ENCODE measurements around the gene CROCC2. TPM values are rescaled to one million over a fixed set of nuclear protein-coding genes. Genes with fewer than 3 reads are reported as not detected.
A peak's percentile ranks its signal among the peaks of the same experiment; 100 is the strongest.

The CROCC2 gene
- total and polyA plus RNA-seq, 2 of the 13 experiments (the other 11 are each of a cell fraction or from before 2014, with no cell fraction given) = not detected

- Histone ChIP-seq H3K9ac (ENCODE audit: insufficient read depth, low read depth, low read length) (peak overlapping the region; percentile 72), H3K4me3 (replicated peaks in 1 of 3; ENCODE audit: insufficient read depth in 1 of 3, low read depth in 2 of 3, low read length in 3 of 3) (peak overlapping the region; percentile 56 to 85 (median 58)), H4K20me1 (ENCODE audit: insufficient read depth, low read length) (no peaks in the 10 kb centered on the region), H3K36me3 (replicated peaks in 1 of 2; ENCODE audit: control insufficient read depth in 1 of 2, insufficient read depth in 2 of 2, low read length in 2 of 2) (no peaks in the 10 kb centered on the region), H3K4me1 (ENCODE audit: insufficient read depth, low read length) (peaks cover 75% of the 10 kb centered on the region), H3K4me2 (ENCODE audit: low read depth, low read length) (peak overlapping the region; percentile 93), H3K9me3 (ENCODE audit: low read length) (no peaks in the 10 kb centered on the region), H3K27me3 (ENCODE audit: control insufficient read depth in 1 of 2, insufficient read depth in 2 of 2, low read length in 2 of 2) (peaks cover 5 to 18% of the 10 kb centered on the region in 2 experiments; a peak in 4 of 5 replicates), H3K27ac (ENCODE audit: extremely low read length, insufficient read depth, low read length) (peak overlapping the region; percentile 40), H3K79me2 (ENCODE audit: insufficient read depth, low read length) (no peaks in the 10 kb centered on the region), H2AFZ (ENCODE audit: low read length) (no peak overlapping the region)
- no peak for FAIRE-seq
- DNase-seq (ENCODE audit: low spot score) = peak; percentile 27
- ChIA-PET CTCF (ENCODE audit: low intra/inter-chr PET ratio, low total read pairs) (no interaction called here), POLR2A (interaction anchor here (0.7 to 2.3 kb wide), 4 partner anchors 17 to 54 kb away, joined by 3 to 10 read pairs (median 4); no protein-coding TSS in a partner anchor)
- TSS peak; percentile 38 for BruUV-seq (replicated peaks)
- intact Hi-C loops (cut with micrococcal nuclease; ENCODE audit: unreplicated experiment) = no loop called here
- ATAC-seq = peak; percentile 10
- 4% methylated on average over 11 of the region's 32 CpGs for WGBS (ENCODE audit: low lambda C conversion rate)
- in situ Hi-C loops (cut with HindIII; ENCODE audit: extremely low pct_ligation_motif_present, low pct_unique_long_range_greater_than_20kb) = no loop called here
- TF ChIP-seq ZNF230 (CRISPR knock-in tag; IDR thresholded peaks at IDR 0.05) (no peak), ZNF7 (CRISPR knock-in tag; IDR thresholded peaks at IDR 0.05) (no peak), SIN3B (IDR thresholded peaks at IDR 0.05; ENCODE audit: low read length) (no peak), ZNF225 (CRISPR knock-in tag; IDR thresholded peaks at IDR 0.05) (0 out of 2 replicates have a peak, but pooled peaks have one; percentile 17), ZNF737 (CRISPR knock-in tag; IDR thresholded peaks at IDR 0.05; ENCODE audit: borderline replicate concordance) (no peak), SP1 (IDR thresholded peaks at IDR 0.05) (no peak), SP1 (CRISPR knock-in tag; IDR thresholded peaks at IDR 0.05) (no peak), ZNF629 (CRISPR knock-in tag; conservative IDR thresholded peaks at IDR 0.05) (no peak), GABPA (IDR thresholded peaks at IDR 0.05; ENCODE audit: low read depth, low read length) (no peak), GABPA (CRISPR knock-in tag; IDR thresholded peaks at IDR 0.05; ENCODE audit: low read depth) (no peak), RELA (CRISPR knock-in tag; IDR thresholded peaks at IDR 0.05) (no peak), HIVEP1 (CRISPR knock-in tag; IDR thresholded peaks at IDR 0.05) (no peak), ZNF646 (CRISPR knock-in tag; IDR thresholded peaks at IDR 0.05) (no peak), BRF2 (CRISPR knock-in tag; IDR thresholded peaks at IDR 0.05) (no peak), ZBTB8A (CRISPR knock-in tag; IDR thresholded peaks at IDR 0.05; ENCODE audit: borderline replicate concordance, low read depth) (no peak), HNF4A (CRISPR knock-in tag; IDR thresholded peaks at IDR 0.05) (0 out of 2 replicates have a peak, but pooled peaks have one; percentile 15), ZFP36L1 (CRISPR knock-in tag; IDR thresholded peaks at IDR 0.05) (no peak)
Observed at GRCh38 chr2:240966906-240967680, 61.0 kb downstream of the CROCC2 start.

Data from HepG2 (cell line).